DND-41 (cell line): Measurements from ENCODE around the gene ASH1L.

Source experiments
- EZH2 ChIP-seq: IDR thresholded peaks from 3 replicates; pipeline ENCODE4 v1.6.1; 2012; ENCODE audit warnings: borderline replicate concordance, low read depth, mild to moderate bottlenecking, moderate library complexity, low read length, inconsistent platforms; ENCODE audit not compliant: severe bottlenecking
- TF ChIP-seq, protein P1 (sequence below): IDR thresholded peaks from 2 replicates; pipeline ENCODE4 v1.5.1; 2012; ENCODE audit warnings: borderline replicate concordance, low read length, moderate library complexity, mild to moderate bottlenecking; ENCODE audit not compliant: poor library complexity, severe bottlenecking; ENCODE audit errors: extremely low read depth

- TF ChIP-seq, protein P1, sequence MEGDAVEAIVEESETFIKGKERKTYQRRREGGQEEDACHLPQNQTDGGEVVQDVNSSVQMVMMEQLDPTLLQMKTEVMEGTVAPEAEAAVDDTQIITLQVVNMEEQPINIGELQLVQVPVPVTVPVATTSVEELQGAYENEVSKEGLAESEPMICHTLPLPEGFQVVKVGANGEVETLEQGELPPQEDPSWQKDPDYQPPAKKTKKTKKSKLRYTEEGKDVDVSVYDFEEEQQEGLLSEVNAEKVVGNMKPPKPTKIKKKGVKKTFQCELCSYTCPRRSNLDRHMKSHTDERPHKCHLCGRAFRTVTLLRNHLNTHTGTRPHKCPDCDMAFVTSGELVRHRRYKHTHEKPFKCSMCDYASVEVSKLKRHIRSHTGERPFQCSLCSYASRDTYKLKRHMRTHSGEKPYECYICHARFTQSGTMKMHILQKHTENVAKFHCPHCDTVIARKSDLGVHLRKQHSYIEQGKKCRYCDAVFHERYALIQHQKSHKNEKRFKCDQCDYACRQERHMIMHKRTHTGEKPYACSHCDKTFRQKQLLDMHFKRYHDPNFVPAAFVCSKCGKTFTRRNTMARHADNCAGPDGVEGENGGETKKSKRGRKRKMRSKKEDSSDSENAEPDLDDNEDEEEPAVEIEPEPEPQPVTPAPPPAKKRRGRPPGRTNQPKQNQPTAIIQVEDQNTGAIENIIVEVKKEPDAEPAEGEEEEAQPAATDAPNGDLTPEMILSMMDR: no peak
- TF ChIP-seq EZH2: no peak
These were observed 237.6 kb downstream of the ASH1L start for GRCh38 chr1:155324717-155325602.
